HG03432 (cell line): ENCODE results near the gene VPS11.
"Not testable (repeated sequence)": the region's sequence is repeated elsewhere in the genome, so short reads cannot be mapped to it uniquely, and the experiment has no call there.

Source experiments
- ATAC-seq: cut with Tn5 transposase; IDR thresholded peaks from one replicate; pipeline ENCODE4 v1.9.1; 2021; ENCODE audit warnings: mild to moderate bottlenecking, moderate library complexity; ENCODE audit not compliant: unreplicated experiment

Gene VPS11

DNA sequence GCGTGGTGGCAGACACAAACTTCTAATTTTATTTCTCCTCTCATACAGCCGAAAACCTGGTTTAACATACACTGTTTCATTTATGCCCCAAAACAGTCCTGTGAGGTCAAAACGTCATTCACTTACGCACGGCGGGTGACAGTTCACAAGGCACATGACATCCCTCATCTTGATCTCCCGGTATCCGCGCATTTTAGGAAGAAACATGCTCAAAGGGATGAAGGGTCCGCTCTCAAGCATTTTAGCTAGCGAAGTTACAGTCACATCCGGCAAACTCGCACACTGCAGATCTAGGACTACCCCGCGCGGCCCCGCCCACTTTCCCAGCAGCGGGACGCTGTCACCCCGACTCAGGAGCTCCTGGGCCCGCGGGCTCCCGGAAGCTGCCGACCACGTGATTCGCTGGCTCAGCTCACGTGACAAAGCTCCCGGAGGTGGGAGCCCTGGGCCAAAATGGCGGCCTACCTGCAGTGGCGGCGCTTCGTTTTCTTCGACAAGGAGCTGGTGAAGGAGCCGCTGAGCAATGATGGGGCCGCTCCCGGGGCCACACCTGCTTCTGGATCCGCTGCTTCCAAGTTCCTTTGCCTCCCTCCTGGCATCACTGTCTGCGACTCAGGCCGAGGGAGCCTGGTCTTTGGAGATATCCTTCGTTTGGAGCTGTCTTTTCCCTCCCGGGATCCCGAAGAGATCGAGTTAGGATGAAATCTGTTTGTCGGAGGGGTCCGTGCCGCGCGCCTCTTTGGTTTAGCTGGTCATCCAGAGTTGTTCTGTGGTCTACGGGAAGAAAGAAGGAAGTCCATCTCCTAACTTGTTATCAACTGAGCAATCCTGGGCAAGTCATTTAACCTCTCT, at the start of gene VPS11:
Gene VPS11, plus strand, starts transcription at position 448 of the 852 bp plus-strand sequence. Its CDS starts 6 bp downstream, at position 454.
- ATAC-seq, result peak; percentile 93

DNA sequence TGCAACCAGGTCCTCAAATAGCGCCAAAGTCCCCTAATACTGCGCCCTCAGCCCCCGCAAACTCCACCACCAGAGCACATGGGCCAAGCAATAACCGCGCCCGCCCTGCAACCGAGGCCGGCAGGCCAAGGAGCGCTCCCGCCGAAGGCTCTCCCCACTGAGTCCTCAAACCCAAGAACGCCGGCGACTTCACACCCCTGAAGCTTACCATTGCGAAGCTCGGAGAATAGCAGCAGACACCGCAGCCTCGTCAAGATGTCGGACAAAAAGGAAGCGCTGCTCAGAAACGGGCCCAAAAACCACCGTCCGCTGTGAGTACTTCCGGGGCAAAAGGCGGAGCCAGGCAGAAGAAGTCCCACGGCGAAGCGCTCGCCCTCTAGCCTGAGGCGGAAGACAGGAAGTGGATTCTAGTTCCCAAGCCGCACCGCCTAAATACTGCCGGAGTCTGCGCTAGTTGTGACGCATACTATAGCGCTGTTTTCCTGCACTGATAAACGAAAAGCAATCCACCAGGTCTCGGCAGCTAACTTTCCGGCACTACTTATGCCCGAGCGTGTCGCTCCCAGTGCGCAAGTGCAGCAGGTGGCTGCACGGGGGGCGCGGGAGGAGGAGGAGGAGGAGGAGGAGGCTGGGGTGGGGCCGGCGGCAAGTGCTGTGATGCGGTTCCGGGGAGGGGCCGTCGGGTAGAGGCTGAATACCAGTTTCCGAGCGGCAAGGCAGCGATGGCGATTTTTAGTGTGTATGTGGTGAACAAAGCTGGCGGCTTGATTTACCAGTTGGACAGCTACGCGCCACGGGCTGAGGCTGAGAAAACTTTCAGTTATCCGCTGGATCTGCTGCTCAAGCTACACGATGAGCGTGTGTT, 49.3 kb upstream of the VPS11 start, which contains the start of the genes RPS25 and TRAPPC4:
Gene RPS25, minus strand, starts transcription at position 270 of the 865 bp plus-strand sequence. Its CDS starts 59 bp downstream, at position 211.
Gene TRAPPC4, plus strand, starts transcription at position 693 of the 865 bp plus-strand sequence. Its CDS starts 30 bp downstream, at position 723.
- peak; percentile 89 for ATAC-seq

DNA sequence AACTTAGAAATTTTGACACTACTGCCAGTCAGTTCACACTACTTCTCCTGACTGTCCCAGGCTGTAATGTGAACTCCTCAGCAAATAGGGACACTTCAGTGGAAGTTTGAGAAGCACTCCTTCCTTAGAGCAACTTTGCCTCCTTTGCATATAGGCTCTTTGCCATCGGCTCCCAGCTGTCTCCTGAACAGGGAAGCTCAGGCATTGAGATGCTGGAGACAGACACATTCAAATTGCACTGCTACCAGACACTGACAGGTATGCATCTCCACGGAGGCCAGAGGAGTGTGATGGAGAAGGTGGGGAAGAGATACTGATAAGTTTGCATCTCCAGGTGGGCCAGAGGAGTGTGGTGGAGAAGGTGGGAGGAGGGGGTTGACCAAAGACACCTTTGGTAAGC, 47.6 kb upstream of the VPS11 start:
- ATAC-seq, result no peak

DNA sequence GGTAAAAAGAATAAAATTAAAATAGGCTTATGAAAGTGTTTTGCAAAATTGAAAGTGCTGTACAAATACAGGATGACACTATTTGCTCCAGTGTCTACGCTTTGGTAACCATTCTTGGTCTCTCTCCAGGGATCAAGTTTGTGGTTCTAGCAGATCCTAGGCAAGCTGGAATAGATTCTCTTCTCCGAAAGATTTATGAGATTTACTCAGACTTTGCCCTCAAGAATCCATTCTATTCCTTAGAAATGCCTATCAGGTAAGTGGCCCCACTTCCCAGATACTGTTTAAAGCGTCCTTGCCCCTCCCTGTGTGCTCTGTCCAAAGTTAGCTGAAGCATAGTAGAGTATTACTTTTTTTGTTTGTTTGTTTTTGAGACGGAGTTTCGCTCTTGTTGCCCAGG, 46.0 kb upstream of the VPS11 start:
- no peak for ATAC-seq

DNA sequence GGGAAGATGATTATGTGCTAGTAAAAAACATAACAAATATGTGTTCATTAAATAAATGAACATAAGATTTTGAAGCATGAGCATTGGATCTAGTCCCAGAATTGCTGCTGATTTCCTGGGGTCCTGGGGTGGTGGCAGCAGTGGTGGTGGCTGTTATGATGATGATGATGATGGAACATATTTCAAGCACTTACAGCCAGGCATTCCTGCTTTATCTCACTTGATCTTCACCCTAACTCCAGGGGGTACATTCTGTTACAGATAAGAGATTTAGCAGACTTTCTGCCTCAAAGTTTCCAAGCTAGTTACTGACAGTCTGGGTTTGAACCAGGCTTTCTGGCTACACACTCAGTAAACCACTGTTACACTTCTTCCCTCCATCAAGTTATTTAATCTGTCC, 43.9 kb upstream of the VPS11 start:
- ATAC-seq, result no peak

DNA sequence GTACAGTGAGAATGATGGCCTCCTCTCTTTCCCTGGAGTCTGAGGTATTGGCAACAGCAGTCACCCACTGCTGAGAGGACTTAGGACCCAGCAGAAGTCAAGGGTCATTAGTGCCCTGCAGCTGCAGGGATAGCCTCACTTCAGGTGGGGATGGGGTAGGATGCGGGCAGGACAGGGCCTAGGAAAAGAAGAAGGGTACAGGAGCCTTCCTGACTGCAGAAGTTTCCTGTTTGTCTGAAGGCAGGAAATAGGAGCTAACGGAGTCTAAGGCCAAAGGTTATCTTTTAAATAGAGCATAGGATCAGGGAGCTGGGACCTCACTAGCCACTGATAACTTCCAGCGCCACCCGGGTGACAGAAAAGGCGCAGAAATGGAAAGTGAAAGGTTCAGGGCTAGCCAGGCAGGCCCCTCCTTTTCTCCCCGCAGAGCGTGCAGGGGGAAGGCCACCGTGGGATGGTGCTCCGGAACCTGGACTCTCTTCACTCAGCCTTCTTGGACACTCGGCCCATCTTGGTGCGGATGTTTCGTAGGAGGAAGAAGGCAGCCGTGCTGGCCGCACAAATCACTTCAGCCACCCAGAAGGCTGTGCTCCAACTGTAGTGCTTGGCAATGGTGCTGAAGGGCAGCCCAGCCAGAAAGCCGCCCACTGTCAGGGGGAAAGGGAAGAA, 43.1 kb upstream of the VPS11 start:
- ATAC-seq, result no peak

DNA sequence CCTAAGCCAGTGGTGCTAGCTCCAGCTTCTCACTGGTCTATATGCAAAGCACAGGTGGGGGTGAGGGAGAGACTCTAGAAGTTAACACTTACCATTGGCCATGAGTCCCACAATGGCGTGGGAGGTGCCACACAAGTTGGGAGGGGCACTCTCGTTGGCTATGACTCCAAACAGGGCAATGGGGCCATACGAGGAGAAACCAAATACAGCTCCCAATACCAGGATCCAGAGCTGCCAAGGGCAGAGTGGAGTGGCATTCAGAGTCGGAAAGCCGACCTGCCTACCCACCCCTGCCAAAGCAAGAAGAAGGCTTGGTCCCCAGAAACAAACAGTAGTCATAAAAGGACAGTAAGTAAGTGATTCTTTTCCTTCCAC, 42.5 kb upstream of the VPS11 start:
- ATAC-seq, result no peak

DNA sequence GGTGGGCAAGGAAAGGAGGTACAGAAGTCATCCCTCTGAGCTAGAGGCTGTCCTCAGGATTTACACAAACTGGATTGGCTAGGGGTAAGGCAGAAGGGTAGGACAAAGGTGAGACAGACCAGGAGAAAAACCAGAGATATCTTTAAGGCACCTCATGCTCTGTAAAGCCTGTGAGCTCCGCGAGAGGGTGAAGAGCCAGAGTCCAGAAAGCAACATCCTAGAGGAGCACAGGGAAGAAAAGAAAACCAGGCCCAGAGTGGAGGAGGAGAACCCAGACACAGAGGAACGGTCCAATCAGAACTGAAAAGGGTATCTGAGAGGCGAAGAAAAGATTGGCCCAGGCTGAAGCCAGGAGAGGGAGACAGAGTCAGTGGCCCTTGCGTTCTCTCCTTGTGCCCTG, 42.1 kb upstream of the VPS11 start:
- no peak for ATAC-seq

DNA sequence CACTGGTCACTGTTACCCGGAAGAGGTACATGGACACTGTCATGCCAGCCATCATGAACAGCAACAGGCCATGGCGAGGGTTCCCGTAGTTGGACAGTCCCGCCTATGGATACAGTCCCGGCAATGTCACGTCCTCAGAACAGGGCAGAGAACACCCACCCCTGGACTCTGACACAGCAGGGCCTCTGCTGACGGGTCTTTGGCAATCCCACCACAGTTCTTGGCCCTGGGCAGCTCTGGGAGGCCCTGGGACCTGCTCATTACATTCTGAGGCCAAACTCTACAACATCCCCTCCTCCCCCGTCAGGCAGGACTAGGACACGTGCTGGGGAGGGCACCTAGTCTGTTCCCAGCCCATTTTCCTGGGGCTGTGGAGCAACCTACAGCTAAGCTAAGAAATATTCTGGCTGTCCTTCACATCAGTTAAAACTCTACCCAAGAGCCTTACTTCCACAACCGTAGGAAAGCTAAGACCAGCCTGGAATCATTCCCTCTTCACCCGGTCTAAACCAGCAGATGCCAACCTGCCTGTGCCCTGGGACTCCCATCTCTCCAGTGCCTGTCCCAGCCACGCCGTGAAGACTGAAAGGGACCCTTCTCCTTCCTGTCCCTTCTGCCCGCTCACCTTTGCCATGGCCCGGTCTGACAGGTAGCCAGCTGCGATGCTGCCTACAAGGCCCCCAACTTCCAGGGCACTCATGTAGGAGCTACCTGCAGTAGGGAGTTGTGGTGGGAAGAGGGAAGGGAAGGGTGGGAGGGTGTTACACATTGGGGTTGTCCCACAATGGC, 41.4 kb upstream of the VPS11 start:
- no peak for ATAC-seq

DNA sequence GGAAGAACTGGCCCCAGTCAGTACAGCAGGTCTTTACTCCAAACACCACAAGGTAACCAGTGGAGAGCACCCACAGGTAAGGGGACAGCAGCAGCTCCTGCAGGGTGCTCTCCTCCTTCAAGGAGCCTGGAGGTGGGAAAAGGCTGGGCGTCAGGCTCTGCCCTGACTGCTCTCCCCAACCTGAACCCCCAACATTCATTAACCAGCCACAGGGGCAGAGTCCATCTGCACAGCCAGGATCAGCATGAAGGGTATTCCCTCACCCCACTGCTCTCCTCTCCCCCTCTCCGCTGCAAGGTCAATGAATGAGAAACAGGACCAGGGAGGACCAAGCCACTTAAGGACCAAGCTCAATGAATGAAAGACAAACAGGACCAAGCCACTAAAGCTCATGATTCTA, 40.6 kb upstream of the VPS11 start:
- no peak for ATAC-seq

DNA sequence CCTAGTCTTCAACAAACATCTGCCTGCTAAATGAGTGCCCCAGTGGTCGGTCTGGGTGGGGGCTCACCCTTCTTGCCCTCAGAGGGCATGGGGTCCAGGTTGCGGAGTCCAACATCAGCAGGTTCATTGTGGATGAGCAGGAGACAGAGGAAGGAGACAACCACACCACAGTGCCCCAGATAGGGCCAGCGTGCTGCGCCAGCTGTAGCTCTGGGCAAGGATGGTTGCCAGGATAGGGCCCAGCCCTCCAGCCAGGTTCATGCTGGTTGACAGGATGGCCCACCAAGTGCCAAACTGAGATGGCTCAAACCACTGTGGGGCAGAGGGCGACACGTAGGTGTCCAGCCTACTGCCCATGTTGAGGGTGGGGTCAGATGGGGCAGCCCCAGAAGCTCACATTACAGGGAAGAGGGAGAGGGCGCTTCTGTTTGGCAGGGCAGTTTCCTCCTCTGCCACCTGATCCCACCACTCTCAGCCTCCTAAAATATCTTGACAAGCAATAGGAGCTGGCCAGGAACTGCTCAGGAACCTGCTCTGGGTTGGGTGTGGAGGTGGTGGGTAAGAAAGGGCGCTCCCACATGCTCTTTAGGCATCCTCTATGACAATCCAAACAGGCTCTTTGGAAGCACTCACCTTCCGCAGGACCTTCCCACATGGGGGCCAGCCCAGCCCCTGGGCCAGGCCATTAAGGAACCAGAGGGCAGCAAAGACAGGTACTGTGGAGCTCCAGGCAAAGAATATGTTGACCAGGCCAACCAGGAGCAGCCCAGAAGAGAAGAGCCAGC, 39.9 kb upstream of the VPS11 start:
- ATAC-seq, result no peak

DNA sequence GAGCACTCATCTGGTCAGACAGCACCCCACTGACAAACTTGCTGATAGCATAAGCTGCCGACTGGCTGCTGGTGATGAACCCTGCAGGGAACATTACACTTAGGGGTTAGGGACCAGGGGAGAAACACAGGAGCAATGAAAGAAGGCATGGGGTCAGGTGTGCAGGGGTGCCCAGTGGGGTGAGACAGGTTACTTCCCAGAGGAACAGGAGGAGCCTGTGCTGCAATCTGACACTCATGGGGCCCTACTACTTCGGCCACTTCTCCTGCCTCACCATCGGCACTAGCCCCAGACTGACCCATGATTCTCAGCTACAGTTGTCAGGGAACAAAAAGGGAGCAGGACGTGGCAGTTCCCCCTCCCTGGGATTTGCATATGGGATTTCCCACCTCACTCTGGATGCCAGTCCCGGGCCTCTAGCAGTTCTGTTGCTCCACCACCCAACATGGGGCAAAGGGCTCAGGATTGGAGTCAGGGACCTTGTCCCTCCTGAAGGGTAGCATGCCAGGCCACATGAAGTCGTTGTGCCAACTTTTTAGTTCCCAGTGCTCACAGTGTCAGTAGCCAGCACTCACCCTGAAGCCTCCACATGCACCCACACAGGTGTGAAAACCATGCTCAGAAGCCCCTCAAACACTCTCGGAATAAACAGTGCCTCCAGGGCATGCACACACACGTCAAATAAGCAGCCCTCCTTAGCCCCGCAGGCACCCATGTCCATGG, 39.1 kb upstream of the VPS11 start:
- ATAC-seq, result no peak

DNA sequence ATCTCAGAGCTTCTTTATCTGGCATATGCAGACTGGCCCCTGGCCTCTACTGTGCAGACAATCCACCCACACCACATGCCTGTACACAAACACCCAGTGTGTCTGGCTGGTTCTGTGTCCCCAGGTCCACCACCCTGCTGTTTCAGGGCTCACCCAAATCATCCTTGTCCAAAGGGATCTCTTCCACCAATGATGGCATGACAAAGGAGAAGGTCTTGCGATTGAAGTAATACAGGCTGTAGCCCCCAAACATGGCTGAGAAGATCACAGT, 38.6 kb upstream of the VPS11 start:
- ATAC-seq, result no peak

DNA sequence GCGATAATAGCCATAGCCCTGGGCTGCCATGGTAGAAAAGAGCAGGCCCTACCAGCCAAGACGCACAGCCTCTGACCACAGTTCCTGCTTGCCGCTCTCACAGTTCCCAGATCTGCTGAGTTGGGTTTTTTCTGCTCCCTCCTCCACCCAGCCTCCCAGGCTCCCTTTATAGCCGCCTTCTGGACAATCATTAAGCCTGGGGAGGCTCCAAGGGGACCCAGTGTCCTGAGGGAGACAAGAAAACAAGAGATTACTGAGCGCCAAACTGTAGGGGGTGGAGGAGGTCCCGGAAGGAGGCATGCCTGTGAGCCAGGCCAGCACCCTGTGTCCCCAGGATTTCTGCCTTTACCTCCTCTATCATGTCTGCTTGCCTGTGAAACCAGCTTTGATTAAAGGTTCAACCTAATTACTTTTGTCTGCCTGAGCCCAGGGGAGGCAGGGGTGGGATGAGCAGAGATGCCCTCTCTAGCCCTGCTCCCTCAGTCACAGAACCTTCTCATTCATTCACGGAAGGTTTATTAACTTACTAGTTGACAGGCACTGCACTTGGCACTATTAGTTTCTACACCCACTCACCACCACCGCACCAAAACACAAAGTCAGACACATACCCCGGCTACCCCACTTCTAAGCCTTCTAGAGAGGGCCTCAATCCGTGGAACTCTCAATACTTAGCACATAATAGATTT, 38.1 kb upstream of the VPS11 start:
- ATAC-seq, result peak; percentile 16

DNA sequence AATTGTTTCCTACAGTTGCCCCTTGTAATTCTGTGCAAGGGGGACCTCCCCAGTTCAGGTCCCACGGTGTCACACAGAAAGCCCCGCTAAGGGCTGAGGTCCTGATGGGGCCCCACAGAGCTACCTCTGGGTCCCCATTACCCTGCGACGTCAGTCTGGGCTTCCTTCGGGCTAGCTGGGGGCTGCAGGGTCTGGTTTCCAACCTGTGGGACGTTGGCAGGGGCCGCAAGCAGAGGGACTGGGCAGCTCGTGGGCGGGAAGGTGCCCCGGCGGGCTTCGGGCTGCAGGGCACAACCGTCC, 37.6 kb upstream of the VPS11 start:
- ATAC-seq, result peak; percentile 24

DNA sequence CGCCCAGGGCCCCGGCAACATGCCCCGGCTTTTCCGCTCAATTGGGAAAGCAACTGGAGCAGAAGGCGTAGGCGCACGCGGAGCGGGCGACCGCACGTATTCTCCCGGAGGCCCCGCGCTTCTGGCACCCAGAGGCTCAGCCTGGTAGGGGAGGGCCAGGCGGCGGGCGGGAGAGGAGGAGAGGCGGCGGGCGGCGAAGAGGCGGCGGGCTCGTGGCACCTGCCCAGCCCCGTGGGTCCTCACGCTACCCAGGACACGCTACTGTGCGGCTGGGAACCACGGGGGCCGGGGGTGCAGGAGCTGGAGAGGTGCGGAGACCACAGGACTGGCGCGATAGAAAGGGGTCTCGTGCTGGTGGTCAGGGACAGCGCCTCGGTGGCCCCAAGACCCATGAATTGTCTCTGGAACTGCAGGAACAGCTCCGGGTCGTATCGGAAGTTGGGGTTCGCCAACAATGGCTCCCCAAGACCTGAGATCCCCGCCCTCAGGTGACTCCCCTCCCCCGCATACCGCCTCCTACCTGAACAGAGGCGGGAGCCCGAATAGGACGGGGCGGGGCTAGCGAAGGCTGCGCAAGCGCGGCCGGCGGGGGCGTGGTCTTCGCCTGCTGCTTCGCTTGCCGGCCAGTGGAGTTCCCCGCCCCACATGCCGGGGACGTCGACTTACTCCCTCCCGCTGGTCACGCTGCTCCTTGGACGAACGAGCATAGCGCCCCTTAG, 37.1 kb upstream of the VPS11 start, which contains the start of gene SLC37A4:
Gene SLC37A4, minus strand, starts transcription at position 549 of the 719 bp plus-strand sequence.
- ATAC-seq, result peak; percentile 87

DNA sequence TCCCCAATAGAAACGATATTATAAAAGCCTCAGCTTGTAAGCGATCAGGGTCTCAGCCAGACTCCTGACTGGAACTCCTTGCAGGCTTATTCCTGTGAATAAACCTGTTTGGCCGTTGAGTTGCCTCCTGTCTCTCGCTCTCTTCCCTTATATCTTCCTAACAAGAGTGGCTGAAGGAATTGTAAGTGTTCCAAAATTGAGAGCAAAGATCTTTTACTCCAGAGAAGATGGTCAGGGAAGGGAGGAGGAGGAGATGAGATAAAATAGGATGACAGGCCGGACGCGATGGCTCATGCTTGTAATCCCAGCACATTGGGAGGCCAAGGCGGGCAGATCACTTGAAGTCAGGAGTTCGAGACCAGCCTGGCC, 35.7 kb upstream of the VPS11 start:
- ATAC-seq, result no peak

DNA sequence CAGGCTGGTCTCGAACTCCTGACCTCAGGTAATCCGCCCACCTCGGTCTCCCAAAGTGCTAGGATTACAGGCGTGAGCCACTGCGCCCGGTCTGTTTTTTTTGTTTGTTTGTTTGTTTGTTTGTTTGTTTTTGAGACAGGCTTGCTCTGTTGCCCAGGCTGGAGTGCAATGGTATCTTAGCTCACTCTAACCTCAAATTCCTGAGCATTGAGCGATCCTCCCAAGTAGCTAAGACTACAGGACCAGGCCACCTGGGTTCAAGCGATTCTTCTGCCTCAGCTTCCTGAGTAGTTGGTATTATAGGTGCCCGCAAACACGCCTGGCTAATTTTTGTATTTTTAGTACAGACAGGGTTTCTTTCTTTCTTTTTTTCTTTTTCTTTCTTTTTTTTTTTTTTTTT, 34.2 kb upstream of the VPS11 start:
- not testable (repeated sequence) for ATAC-seq
